D721Med (cell line): Measurements from ENCODE around the gene YWHAH.

Experiments used
- DNase-seq: peaks from one replicate; pipeline ENCODE4 v3.0.0; 2011; ENCODE audit warnings: low spot score; ENCODE audit not compliant: insufficient read length
- FAIRE-seq: peaks from 2 replicates; lab custom pipeline; 2011; peaks lifted over from hg19 to GRCh38; lab: Jason Lieb, UNC
- CTCF ChIP-seq: IDR thresholded peaks from 2 replicates; pipeline ENCODE4 v1.5.1; 2012; ENCODE audit warnings: mild to moderate bottlenecking, control low read depth; ENCODE audit not compliant: insufficient read depth; ENCODE audit errors: missing control alignments

The YWHAH gene

GRCh38 chr22:31962387-31963125 is 18.2 kb downstream of the YWHAH start:
- FAIRE-seq, result no peak
- TF ChIP-seq CTCF, result no peak
- DNase-seq, result no peak

- TF ChIP-seq CTCF, result no peak
- DNase-seq (no peak), FAIRE-seq (no peak)
Observed at GRCh38 chr22:31968022-31968421, 23.7 kb downstream of the YWHAH start.

GRCh38 chr22:31969789-31970489 is 25.6 kb downstream of the YWHAH start:
- no peak for FAIRE-seq
- peak; percentile 37 for DNase-seq
- TF ChIP-seq CTCF, result peak; percentile 64

- TF ChIP-seq CTCF, result peak; percentile 66
- DNase-seq (peak; percentile 71), FAIRE-seq (no peak)
Observed at GRCh38 chr22:31970490-31971444, 26.4 kb downstream of the YWHAH start.

- DNase-seq, result no peak
- TF ChIP-seq CTCF, result no peak
- FAIRE-seq, result no peak
Observed at GRCh38 chr22:31972180-31972579, 27.8 kb downstream of the YWHAH start.

- DNase-seq (no peak), FAIRE-seq (no peak)
- TF ChIP-seq CTCF, result no peak
Observed at GRCh38 chr22:31973739-31974138, 29.4 kb downstream of the YWHAH start.
